GM21528 (cell line): ENCODE data around the gene TGM5.
"Not testable (repeated sequence)": the region's sequence is repeated elsewhere in the genome, so short reads cannot be mapped to it uniquely, and the experiment has no call there.

Experiments used
- ATAC-seq: cut with Tn5 transposase; IDR thresholded peaks from one replicate; pipeline ENCODE4 v1.9.1; 2021; ENCODE audit warnings: mild to moderate bottlenecking, moderate library complexity; ENCODE audit not compliant: unreplicated experiment, low FRiP score

TGM5 gene

GRCh38 chr15:43266834-43267233 is at the start of gene TGM5:
TGM5 (minus strand) TSS chr15:43266928; CDS start chr15:43266849, 79 bp downstream.
- no peak for ATAC-seq

DNA sequence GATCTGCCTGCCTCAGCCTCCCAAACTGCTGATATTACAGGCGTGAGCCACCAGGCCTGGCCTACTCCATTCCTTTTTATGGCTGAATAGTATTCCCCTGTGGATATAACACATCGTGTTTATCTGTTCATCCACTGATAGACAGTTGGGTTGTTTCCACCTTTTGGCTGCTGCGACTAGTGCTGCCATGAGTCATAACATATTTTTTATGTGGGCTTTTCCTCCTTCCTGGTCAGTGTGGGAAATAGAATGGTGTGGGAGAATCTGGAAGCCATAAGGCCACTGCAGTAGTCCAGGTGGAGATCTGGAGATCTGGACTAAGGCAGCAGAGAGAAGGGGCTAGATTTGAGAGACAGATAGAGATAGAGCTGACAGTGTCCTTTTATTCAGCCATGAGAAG is 47.4 kb upstream of the TGM5 start:
- ATAC-seq, result no peak

- no peak for ATAC-seq
Observed at GRCh38 chr15:43312378-43312777, 45.6 kb upstream of the TGM5 start.

GRCh38 chr15:43302205-43302817 is 35.6 kb upstream of the TGM5 start, which contains the start of gene TGM7:
TGM7 (minus strand) TSS chr15:43302255.
- ATAC-seq, result no peak

DNA sequence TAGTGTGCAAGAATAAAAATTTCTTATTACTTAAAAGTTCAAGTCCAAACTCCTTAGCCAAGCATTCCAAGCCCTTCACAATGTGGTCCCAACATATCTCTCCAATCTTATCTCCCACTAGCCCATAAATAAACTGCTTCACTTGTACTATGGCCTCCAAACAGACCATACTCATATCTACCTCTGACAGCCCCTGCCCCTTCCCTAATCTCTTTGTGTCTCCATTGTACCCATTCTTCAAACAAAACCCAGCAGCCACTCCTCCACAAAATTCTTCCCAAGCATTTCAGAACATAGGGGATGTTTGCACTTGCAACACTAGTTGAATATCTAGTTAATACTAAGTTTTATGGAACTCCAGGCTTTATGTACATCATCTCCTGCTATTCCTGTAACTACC is 33.2 kb upstream of the TGM5 start:
- ATAC-seq, result no peak

DNA sequence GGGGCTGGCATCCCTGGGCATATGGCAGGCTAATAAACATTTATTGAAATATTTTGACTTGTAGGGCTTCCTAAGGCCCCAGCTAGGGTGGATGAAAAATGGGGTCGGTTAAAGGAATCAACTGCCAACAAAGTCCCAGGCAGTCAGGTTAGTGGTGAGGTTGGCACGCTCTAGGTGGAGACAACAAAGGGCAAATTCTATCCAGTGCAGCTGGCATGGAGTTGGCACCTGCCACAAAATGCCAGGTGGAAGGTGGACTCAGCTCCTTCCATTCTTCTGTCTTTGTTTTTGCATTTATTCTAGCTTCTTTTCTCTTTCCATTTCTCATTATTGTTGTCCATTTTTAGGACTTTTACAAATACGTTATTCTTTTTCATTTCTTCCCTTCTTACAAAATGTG is 32.7 kb upstream of the TGM5 start:
- no peak for ATAC-seq

GRCh38 chr15:43294091-43294706 is 27.5 kb upstream of the TGM5 start:
- ATAC-seq, result no peak

- ATAC-seq, result no peak
Observed at GRCh38 chr15:43293432-43293831, 26.7 kb upstream of the TGM5 start.

GRCh38 chr15:43292375-43293078 is 25.8 kb upstream of the TGM5 start:
- no peak for ATAC-seq

DNA sequence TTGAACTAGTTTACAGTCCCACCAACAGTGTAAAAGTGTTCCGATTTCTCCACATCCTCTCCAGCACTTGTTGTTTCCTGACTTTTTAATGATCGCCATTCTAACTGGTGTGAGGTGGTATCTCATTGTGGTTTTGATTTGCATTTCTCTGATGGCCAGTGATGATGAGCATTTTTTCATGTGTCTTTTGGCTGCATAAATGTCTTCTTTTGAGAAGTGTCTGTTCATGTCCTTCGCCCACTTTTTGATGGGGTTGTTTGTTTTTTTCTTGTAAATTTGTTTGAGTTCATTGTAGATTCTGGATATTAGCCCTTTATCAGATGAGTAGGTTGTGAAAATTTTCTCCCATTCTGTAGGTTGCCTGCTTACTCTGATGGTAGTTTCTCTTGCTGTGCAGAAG is 22.9 kb upstream of the TGM5 start:
- not testable (repeated sequence) for ATAC-seq

GRCh38 chr15:43287254-43287653 is 20.5 kb upstream of the TGM5 start:
- no peak for ATAC-seq

DNA sequence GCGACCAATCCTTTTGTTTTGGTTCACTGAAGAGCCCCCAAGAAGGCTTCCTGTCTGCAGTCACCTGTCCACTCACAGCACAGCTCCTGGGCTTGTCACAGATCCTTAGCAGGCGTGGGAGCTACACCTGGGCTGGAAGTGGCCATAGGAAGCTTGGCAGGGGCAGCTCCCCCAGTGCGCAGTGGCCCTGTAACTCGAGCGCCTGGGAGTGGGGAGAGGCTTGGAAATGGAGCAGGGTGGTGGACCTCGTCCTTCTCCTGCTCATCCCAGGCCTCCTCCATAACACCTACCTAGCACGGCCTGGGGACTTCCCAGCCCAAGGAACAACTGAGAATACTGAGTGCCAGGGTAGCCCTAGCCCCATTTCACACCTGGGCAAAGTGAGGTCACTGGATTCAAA is 19.3 kb upstream of the TGM5 start:
- ATAC-seq, result no peak

DNA sequence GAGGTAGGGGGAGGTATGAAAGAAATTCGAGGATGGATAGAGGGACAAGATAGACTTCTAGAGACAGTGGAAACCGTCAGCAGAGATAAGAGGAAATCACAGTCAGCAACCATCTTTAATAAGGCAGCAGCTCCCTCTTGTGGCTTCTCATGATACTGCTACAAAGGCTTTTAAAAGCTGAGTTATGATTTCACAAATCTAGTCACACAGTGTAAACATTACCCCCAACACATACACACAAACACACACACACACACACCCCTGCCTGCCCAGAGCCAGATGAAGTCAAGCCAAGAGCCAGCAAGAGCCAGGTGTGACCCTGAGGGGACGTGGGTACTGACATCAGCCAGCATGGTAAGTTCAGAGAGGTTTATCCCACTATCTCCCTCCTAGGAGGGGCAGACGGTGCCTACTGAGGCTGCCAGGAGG is 18.9 kb upstream of the TGM5 start:
- ATAC-seq, result no peak

GRCh38 chr15:43283526-43283925 is 16.8 kb upstream of the TGM5 start:
- no peak for ATAC-seq

GRCh38 chr15:43281926-43282602 is 15.3 kb upstream of the TGM5 start:
- ATAC-seq, result no peak

DNA sequence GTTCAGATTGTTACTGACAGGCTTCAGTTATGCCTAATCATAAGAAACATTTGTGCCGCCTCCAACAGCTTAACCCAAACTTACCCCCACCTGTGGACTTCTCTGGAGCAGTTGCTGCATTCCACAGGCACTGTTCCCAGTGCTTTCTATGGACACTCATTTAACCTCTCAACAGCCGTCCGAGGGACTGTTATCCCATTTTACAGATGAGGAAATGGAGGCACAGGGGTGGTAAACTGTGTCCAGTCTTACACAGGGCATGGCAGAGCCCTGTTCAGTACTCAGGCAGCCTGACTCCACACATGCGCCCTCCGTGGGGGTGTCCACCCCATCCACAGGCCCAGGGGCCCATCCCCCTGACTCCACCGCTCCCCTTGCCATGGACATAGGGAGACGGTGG is 14.3 kb upstream of the TGM5 start:
- no peak for ATAC-seq

DNA sequence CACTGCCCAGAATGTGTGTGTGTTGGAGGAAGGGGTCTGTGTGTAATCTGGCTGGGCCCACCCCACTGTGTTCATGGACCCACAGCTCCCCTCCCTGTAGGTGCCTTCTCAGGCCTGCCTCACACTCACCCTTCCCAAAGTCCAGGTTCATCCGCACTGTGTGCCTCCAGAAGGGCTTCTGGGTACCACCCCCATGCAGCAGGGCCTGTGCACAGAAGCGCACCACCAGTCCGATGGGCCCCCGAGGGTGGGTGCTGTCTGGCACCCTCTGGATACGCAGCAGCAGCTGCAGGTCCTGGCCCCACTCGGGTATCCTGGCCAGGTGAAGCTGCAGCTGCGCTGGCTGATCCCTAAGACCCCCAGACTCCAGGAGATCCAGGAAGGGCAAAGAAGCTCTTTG is 12.8 kb upstream of the TGM5 start:
- no peak for ATAC-seq

DNA sequence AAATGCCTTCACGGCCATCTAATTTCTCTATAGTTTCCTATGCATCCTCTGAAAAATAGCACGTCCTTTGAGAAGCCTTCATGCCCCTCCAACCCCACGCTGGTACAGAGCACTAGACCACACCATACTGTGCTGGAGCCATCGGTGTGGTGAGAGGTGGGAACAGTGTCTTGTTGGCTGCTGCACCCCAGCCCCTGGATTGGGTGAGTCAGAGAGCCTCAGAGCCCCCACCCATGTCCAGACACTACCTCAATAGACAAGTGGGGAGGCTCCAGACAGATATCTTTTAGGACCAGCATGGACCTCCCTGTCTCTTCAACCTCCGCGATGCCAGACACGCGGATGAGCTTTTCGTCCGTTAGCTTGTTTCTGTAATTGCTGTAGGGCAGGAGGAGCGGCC is 12.1 kb upstream of the TGM5 start:
- ATAC-seq, result no peak

DNA sequence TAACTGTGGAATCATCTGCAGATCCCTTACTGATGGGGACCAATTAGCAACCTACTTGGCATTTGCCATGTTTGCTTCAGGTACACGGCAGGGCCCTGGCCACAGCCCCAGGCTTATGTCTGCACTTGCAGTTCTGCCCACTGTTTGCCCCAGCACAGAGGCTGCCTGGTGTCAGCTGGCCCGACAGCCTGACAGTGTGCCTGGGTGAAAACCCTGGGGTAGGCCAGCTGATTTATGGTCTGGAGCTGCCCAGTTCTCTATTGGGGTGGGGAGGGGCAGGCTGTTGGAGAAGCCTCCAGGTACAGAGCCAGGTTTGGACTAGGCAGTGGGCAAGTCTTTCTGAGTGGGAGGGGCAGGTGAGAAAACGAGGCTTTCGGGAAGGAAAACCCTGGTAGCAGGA is 11.2 kb upstream of the TGM5 start:
- no peak for ATAC-seq

GRCh38 chr15:43277231-43277823 is 10.6 kb upstream of the TGM5 start:
- no peak for ATAC-seq
